Nephron (organoid): ENCODE results near the gene MTA3.

Source experiments
- H3K27ac Mint-ChIP-seq, 3 experiments: 2 replicates each; pipeline ENCODE4 v1.8.0; 2020; ENCODE audit warnings: mixed read lengths in 3 of 3, mild to moderate bottlenecking in 2 of 3, moderate library complexity in 1 of 3
- H3K27me3 Mint-ChIP-seq: 2 replicates; pipeline ENCODE4 v1.8.0; 2021; ENCODE audit warnings: low read depth, mild to moderate bottlenecking, moderate library complexity, mixed read lengths
- H3K36me3 Mint-ChIP-seq: 2 replicates; pipeline ENCODE4 v1.8.0; 2020; ENCODE audit warnings: low read depth, mixed read lengths
- H3K4me1 Mint-ChIP-seq: 2 replicates; pipeline ENCODE4 v1.8.0; 2020; ENCODE audit warnings: mixed read lengths
- H3K4me3 Mint-ChIP-seq, 3 experiments: 2 replicates each; pipeline ENCODE4 v1.8.0; 2020; ENCODE audit warnings: mild to moderate bottlenecking in 3 of 3, mixed read lengths in 3 of 3, moderate library complexity in 2 of 3
- H3K9me3 Mint-ChIP-seq: 2 replicates; pipeline ENCODE4 v1.8.0; 2020; ENCODE audit warnings: mixed read lengths
- CTCF ChIP-seq, 3 experiments: fragments of 200-600 bp; sonication (generic); IDR thresholded peaks; one replicate each; pipeline ENCODE4 v1.5.0; 2021; ENCODE audit warnings: antibody characterized with exemption in 3 of 3; ENCODE audit not compliant: unreplicated experiment in 3 of 3

Gene MTA3

GRCh38 chr2:42741140-42741539 is 172.7 kb downstream of the MTA3 start:
- TF ChIP-seq CTCF (IDR thresholded peaks at IDR 0.05; ENCODE audit: unreplicated experiment in 3 of 3), result no peak
- Mint-ChIP-seq H3K27me3 (no peaks in the 10 kb centered on the region), H3K36me3 (peaks cover 63% of the 10 kb centered on the region)

DNA sequence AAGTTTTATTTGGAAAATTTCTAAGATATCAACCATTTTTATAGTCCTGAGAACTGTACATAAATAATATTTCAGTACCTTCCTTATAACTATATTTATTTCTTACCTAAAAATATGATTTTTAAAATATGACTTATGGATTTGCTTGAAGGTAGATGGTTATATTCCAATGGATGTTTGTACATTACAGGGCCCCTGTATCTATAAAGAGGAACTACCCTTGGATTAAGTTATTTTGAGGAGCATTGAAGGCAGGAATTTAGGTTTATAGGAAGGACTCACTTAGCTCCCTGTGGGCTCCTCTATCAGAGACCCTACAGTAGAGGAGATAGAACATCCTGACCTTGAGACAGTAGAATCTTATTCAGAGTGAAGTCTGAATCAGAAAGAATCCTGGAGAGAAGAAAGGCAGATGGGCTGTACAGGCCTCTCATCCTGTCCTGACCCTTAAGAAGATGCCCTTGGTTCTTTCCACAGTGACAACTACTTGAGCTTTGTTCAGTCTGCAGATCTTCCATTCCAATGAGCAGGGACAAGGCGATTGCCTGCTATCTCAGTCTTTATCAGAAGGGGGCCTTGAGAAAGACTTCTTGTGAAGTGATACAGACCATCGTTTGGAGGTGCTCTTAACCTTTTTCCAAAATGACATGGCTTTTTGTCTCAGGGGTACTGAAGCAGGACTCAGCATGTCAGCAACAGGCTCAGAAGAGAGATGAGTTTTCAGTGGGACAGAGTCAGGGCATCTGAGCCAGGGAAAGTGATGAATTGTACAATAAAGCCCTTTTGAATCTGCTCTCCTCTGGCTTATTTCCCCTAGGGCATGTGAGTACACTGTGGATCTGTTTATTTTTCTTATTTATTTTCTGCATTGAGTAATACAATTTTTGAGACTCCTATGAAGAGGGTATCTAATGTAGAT is 174.6 kb downstream of the MTA3 start:
- peaks cover 3% of the 10 kb centered on the region for H3K9me3 Mint-ChIP-seq
- H3K4me1 Mint-ChIP-seq, result peaks cover 8% of the 10 kb centered on the region
- H3K27ac Mint-ChIP-seq, result peak overlapping the region in 1 of 3 experiments; percentile 37
- TF ChIP-seq CTCF (IDR thresholded peaks at IDR 0.05; ENCODE audit: unreplicated experiment in 3 of 3), result no peak
- peaks cover 48% of the 10 kb centered on the region for H3K36me3 Mint-ChIP-seq
- H3K27me3 Mint-ChIP-seq, result no peaks in the 10 kb centered on the region
- H3K4me3 Mint-ChIP-seq, result no peak overlapping the region

More at GRCh38 chr2:42741140-42741539, 172.7 kb downstream of the MTA3 start:
- Mint-ChIP-seq H3K27ac (no peak overlapping the region), H3K9me3 (peaks cover 12% of the 10 kb centered on the region), H3K4me1 (peaks cover 8% of the 10 kb centered on the region), H3K4me3 (no peak overlapping the region)

- Mint-ChIP-seq H3K36me3 (peaks cover 48% of the 10 kb centered on the region), H3K4me3 (no peak overlapping the region), H3K9me3 (peaks cover 3% of the 10 kb centered on the region), H3K27ac (peak overlapping the region in 1 of 3 experiments; percentile 37), H3K4me1 (peaks cover 8% of the 10 kb centered on the region), H3K27me3 (no peaks in the 10 kb centered on the region)
- TF ChIP-seq CTCF (IDR thresholded peaks at IDR 0.05; ENCODE audit: unreplicated experiment in 3 of 3), result no peak
Measured at GRCh38 chr2:42743659-42743990, 175.2 kb downstream of the MTA3 start.

DNA sequence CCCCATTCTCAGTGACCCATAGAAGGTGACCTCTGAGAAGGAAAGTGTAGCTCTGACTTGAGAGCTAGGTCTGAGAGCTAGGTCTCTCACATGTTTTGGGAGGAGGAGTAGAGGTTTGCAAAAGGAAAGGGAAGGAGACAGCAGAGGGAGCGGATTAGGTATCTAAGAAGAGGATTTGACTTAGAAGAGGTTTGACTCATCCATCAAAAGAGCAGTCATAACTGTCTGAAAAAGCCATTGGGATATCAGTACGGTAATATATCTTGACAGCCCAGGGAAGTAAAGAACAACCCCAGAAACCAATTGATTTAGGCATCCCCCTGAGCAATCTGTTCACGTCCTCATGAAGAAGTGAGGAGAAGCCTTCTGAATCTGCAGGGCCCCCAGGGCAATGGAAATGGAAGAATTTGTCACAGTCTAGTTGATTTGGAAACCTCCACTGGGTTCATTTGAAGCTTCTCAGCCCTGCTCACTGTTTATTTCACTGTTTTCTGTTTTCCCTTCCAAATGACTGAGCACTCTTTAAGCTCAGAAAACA is 176.2 kb downstream of the MTA3 start:
- Mint-ChIP-seq H3K4me1 (peaks cover 8% of the 10 kb centered on the region), H3K36me3 (peaks cover 44% of the 10 kb centered on the region), H3K27ac (no peak overlapping the region), H3K27me3 (no peaks in the 10 kb centered on the region), H3K9me3 (no peaks in the 10 kb centered on the region), H3K4me3 (no peak overlapping the region)
- no peak for TF ChIP-seq CTCF (IDR thresholded peaks at IDR 0.05; ENCODE audit: unreplicated experiment in 3 of 3)

GRCh38 chr2:42747422-42747821 is 179.0 kb downstream of the MTA3 start:
- Mint-ChIP-seq H3K4me3 (no peak overlapping the region), H3K27me3 (no peaks in the 10 kb centered on the region), H3K4me1 (peaks cover 26% of the 10 kb centered on the region), H3K9me3 (no peaks in the 10 kb centered on the region), H3K36me3 (peaks cover 37% of the 10 kb centered on the region), H3K27ac (no peak overlapping the region)
- no peak for TF ChIP-seq CTCF (IDR thresholded peaks at IDR 0.05; ENCODE audit: unreplicated experiment in 3 of 3)
